Adrenal gland (tissue), 12 donors: ENCODE data around the gene IGHMBP2. TPM values are rescaled to one million over a fixed set of nuclear protein-coding genes. Genes with fewer than 3 reads are reported as not detected.

ENCODE experiments used
- DNase-seq, 7 donors: peaks; one replicate each; pipeline ENCODE4 v3.0.0-alpha.2; 2019 to 2020
- H3K27ac ChIP-seq, 5 donors: fragments of 200-600 bp; sonication (generic) in 4 of 5; 1 replicate in 3 of 5; 2 replicates in 2 of 5; pipeline versions ENCODE4 v1.5.1 to v1.8.0; 2016 to 2020; ENCODE audit warnings: mild to moderate bottlenecking in 1 of 5
- H3K27me3 ChIP-seq: fragments of 200-600 bp; 2 replicates; pipeline ENCODE4 v1.8.0; 2021
- H3K36me3 ChIP-seq, 2 donors: fragments of 200-600 bp; replicated peaks in 1 of 2; 1 replicate in 1 of 2; 2 replicates in 1 of 2; pipeline versions ENCODE4 v1.5.1 to v1.8.0; 2018 to 2022
- H3K4me1 ChIP-seq, 2 donors: fragments of 200-600 bp; replicated peaks in 1 of 2; 1 replicate in 1 of 2; 2 replicates in 1 of 2; pipeline versions ENCODE4 v1.5.1 to v1.8.0; 2018 to 2021
- H3K4me3 ChIP-seq, 4 donors: fragments of 200-600 bp; sonication (generic) in 3 of 4; one replicate each; pipeline ENCODE4 v1.5.1; 2016 to 2018
- H3K9me3 ChIP-seq, 3 donors: fragments of 200-600 bp; sonication (generic) in 1 of 3; replicated peaks in 1 of 3; 1 replicate in 2 of 3; 2 replicates in 1 of 3; pipeline versions ENCODE4 v1.5.1 to v1.8.0; 2016 to 2021
- CTCF ChIP-seq, 6 experiments: fragments of 450-650 bp in 4 of 6; fragments of 200-600 bp in 2 of 6; sonication (generic) in 1 of 6; IDR thresholded peaks; 1 replicate in 5 of 6; 2 replicates in 1 of 6; pipeline versions ENCODE4 v1.5.1 to v1.8.0; 2016 to 2021; ENCODE audit warnings: antibody characterized with exemption in 6 of 6, mild to moderate bottlenecking in 2 of 6, moderate library complexity in 1 of 6
- POLR2A ChIP-seq, 2 donors: fragments of 450-650 bp; IDR thresholded peaks; one replicate each; pipeline ENCODE4 v1.6.1; 2017; ENCODE audit warnings: antibody characterized with exemption in 2 of 2, mild to moderate bottlenecking in 2 of 2, moderate library complexity in 1 of 2
- WGBS, 4 donors: extraction: QIAGEN DNeasy Blood & Tissue Kit in 2 of 4; methylation state at CpG; one replicate each; pipeline versions ENCODE4 v1.1.5 to v1.1.7; 2013 to 2017; 5-methylcytosine and 5-hydroxymethylcytosine counted together
- intact Hi-C, 2 donors: fragments of 100-400 bp; cut with DNase I; formaldehyde crosslinking; loops; one replicate each; pipeline versions ENCODE4 v1.14.1 to v1.15.0; 2022 to 2023
- polyA plus RNA-seq, 3 donors: library from polyadenylated mRNA; stranded (reverse); fragments of 200-250 nt in 2 of 3; fragments of 350-450 nt in 1 of 3; fragmentation: Illumina TruSeq in 1 of 3; extraction: RNeasy Lipid Tissue Mini Kit (QIAGEN cat#74804) in 1 of 3; gene quantifications; one replicate each; pipeline ENCODE4 v1.2.3, GENCODE V29; 2013 to 2014
- total RNA-seq, 9 donors: library from RNA; depleted of rRNA in 4 of 9; stranded (reverse); fragments of >200 nt in 4 of 9; fragments of 120-200 nt in 1 of 9; fragmentation: NEBNext Ultra II Directional in 1 of 9; extraction: Animal tissue kit (Norgen Biotek cat#: 25700) in 1 of 9; gene quantifications; one replicate each; pipeline versions ENCODE4 v1.1.0 to v1.2.4, GENCODE V29; 2013 to 2023
- donor health status: healthy with polysubstance abuse.
- donor health status: Bipolar disorder and iron deficiency.
- donor health status: DM: yes; HTN: yes; CAD: no.
- donor health status: DM: no; HTN: no; CAD: no.
- donor health status: DM: no; HTN: no; CAD: no.
- donor health status: DM: yes; HTN: yes; CAD: no.

IGHMBP2 gene
- total and polyA plus RNA-seq, 12 donors, result 7.9 to 40.6 (median 16.3) TPM

GRCh38 chr11:68930991-68931855, 27.5 kb downstream of the IGHMBP2 start:
- DNase-seq, result no peak
- 91 to 94% (median 93%) methylated on average over 17 to 21 of the region's 21 CpGs; no CpG with 5 or more reads in 1 of the 4 donors for WGBS, 4 donors
- no peaks in the 10 kb centered on the region for H3K27me3 ChIP-seq
- H3K4me1 ChIP-seq, result peaks cover 0 to 10% of the 10 kb centered on the region in 2 donors
- TF ChIP-seq POLR2A (IDR thresholded peaks at IDR 0.05), result no peak
- no peak for TF ChIP-seq CTCF (IDR thresholded peaks at IDR 0.05)
- peaks cover 0 to 5% (median 0%) of the 10 kb centered on the region in 3 donors for H3K9me3 ChIP-seq
- H3K27ac ChIP-seq, result no peak overlapping the region
- H3K36me3 ChIP-seq, result peaks cover 0 to 65% of the 10 kb centered on the region in 2 donors
- no peak overlapping the region for H3K4me3 ChIP-seq
- intact Hi-C loops, result loop anchor here in 1 of 2 donors (10.0 kb wide), 1 partner anchor 154 kb away; no protein-coding TSS in a partner anchor

- Histone ChIP-seq H3K36me3 (peaks cover 0 to 66% of the 10 kb centered on the region in 2 donors), H3K27ac (no peak overlapping the region), H3K4me3 (no peak overlapping the region), H3K9me3 (no peaks in the 10 kb centered on the region), H3K27me3 (no peaks in the 10 kb centered on the region), H3K4me1 (peaks cover 0 to 10% of the 10 kb centered on the region in 2 donors)
- TF ChIP-seq CTCF (IDR thresholded peaks at IDR 0.05) (no peak), POLR2A (IDR thresholded peaks at IDR 0.05) (no peak)
- DNase-seq, result no peak
- intact Hi-C loops, result loop anchor here in 1 of 2 donors (10.0 kb wide), 1 partner anchor 153 kb away; no protein-coding TSS in a partner anchor
- WGBS, 4 donors, result 88 to 93% (median 91%) methylated on average over 17 of the region's 17 CpGs
Measured at GRCh38 chr11:68931911-68932310, 28.2 kb downstream of the IGHMBP2 start.

GRCh38 chr11:68932358-68932757, 28.7 kb downstream of the IGHMBP2 start:
- DNase-seq, result no peak
- no peak overlapping the region for H3K27ac ChIP-seq
- no peaks in the 10 kb centered on the region for H3K27me3 ChIP-seq
- no peak for TF ChIP-seq POLR2A (IDR thresholded peaks at IDR 0.05)
- no peak for TF ChIP-seq CTCF (IDR thresholded peaks at IDR 0.05)
- intact Hi-C loops, result loop anchor here in 1 of 2 donors (10.0 kb wide), 1 partner anchor 152 kb away; no protein-coding TSS in a partner anchor
- peaks cover 0 to 70% of the 10 kb centered on the region in 2 donors for H3K36me3 ChIP-seq
- H3K4me3 ChIP-seq, result no peak overlapping the region
- H3K4me1 ChIP-seq, result peaks cover 0 to 10% of the 10 kb centered on the region in 2 donors
- no peaks in the 10 kb centered on the region for H3K9me3 ChIP-seq
- 94 to 100% (median 95%) methylated on average over 3 to 7 of the region's 7 CpGs for WGBS, 4 donors

- Histone ChIP-seq H3K27ac (no peak overlapping the region), H3K36me3 (peaks cover 0 to 77% of the 10 kb centered on the region in 2 donors)
- WGBS, 4 donors, result 92 to 96% (median 95%) methylated on average over 16 to 24 of the region's 24 CpGs
Measured at GRCh38 chr11:68932933-68933577, 29.4 kb downstream of the IGHMBP2 start.

More at GRCh38 chr11:68932933-68933577, 29.4 kb downstream of the IGHMBP2 start:
- Histone ChIP-seq H3K27me3 (no peaks in the 10 kb centered on the region), H3K4me1 (peaks cover 0 to 3% of the 10 kb centered on the region in 2 donors), H3K9me3 (no peaks in the 10 kb centered on the region), H3K4me3 (no peak overlapping the region)
- DNase-seq, result no peak
- intact Hi-C loops, result loop anchor here in 1 of 2 donors (10.0 kb wide), 1 partner anchor 152 kb away; no protein-coding TSS in a partner anchor
- TF ChIP-seq CTCF (IDR thresholded peaks at IDR 0.05) (no peak), POLR2A (IDR thresholded peaks at IDR 0.05) (no peak)
